Activated T-helper 9 cell treated with anti-CD3 and anti-CD28 coated beads, Interleukin-2, amount 50 U/mL, for 16 hours (primary cell): ENCODE data around the gene SKAP1.
A peak's percentile ranks its signal among the peaks of the same experiment; 100 is the strongest.

Experiments
- DNase-seq: peaks from one replicate; pipeline ENCODE4 v3.0.0-alpha.2; 2020; ENCODE audit warnings: low read depth

SKAP1 gene

DNA sequence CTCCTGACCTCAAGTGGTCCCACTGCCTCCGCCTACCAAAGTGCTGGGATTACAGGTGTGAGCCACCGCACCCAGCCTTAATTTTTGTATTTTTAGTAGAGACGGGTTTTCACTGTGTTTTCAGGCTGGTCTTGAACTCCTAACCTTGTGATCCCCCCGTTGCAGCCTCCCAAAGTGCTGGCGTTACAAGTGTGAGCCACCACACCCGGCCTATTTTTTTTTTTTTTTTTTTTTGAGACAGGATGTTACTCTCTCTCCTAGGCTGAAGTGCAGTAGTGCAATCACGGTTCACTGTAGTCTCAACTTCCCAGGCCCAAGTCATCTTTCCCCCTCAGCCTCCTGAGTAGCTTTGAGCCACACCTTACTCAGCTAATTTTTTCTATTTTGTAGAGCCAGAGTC is 325.6 kb downstream of the SKAP1 start:
- no peak for DNase-seq

DNA sequence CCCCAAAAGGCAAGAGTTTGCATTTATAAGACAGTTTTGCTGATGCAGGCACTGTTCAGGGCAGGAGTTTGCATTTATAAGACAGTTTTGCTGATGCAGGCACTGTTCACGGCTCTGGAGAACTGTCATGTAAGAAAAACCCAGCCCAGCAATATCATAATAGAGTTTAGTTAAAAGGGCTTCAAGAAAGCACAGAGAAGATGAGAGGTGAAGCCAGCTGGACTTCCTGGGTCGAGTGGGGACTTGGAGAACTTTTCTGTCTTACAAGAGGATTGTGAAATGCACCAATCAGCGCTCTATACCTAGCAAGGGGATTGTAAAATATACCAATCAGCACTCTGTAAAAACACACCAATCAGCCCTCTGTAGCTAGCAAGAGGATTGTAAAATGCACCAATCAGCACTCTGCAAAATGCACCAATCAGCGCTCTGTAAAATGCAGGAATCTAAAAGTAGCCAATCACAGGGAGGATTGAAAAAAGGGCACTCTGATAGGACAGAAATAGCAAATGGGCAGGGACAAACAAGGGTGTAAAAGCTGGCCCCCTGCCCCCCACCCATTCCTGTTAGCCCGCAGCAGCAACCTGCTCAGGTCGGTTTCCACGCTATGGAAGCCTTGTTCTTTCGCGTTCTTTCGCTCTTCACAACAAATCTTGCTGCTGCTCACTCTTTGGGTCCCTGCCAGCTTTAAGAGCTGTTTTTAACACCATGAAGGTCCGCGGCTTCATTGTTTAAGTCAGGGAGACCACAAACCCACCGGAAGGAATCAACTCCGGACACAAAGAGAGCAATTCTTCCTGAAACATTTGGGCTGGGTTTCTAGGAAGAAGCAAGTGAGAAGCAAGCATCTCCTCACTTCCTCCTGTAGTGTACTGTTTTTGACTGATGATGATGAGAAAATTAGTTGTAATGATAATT is 327.0 kb downstream of the SKAP1 start:
- no peak for DNase-seq

DNA sequence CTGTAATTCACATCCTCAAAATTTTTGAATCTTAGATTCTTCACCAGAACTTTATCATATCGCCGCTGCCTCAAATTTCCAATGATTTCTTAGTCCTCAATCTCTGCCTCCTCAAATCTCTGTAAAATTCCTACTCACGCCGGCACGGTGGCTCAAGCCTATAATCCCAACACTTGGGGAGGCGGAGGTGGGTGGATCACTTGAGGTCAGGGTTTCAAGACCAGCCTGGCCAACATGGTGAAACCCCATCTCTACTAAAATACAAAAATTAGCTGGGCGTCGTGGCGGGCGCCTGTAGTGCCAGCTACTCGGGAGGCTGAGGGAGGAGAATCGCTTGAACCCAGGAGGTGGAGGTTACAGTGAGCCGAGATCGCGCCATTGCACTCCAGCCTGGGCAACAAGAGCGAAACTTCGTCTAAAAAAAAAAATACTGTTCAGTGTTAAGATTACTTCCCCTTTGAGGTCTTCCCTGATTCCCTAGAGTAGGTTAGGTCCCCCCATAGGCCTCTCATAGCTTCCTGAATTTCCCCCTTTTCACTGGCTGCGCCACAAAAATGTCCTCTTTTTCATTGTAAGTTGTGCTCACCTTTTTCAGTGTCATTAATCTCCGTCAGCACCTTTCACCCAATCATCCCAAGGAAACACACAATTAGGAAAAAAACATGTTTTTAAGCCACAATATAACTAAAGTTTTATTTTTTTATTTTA is 327.8 kb downstream of the SKAP1 start:
- no peak for DNase-seq

DNA sequence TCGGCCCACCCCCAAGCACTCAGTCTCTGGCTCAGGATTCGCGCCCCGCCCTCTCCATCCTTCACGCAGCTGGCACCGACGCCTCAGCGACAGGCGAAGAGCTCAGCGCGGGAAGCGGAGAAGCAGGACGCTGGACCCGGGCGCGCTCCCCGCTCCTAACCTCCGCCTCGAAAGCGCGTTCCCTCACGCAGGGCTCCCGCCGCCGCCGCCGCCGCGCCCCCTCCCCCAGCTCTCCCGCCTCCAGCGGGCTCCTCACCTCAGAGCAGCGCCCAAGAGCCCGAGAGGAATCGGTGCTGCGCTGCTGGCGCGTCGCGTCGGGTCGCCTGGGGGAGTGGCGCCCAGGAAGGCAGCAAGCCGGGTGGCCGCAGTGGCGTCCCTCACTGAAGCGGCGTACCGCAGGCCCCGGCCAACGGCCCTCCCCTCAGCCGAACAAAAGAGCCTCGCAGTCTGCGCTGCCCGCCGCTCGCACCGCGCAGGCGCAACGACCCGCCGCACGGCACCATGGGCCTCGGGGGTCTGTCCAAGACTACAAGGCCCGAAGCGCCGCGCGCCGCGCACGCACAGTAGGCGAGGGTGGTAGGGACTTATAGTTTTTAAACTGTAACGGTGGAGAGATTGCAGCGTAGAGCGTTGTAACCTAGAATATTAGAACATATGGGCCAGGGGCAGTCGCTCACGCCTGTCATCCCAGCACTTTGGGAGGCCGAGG is 328.8 kb downstream of the SKAP1 start, which contains the start of gene CBX1:
CBX1 (minus strand) TSS at position 467 of the 709 bp plus-strand sequence. CDS start 24,474 bp downstream, outside the sequence.
- DNase-seq, result peak; percentile 91

DNA sequence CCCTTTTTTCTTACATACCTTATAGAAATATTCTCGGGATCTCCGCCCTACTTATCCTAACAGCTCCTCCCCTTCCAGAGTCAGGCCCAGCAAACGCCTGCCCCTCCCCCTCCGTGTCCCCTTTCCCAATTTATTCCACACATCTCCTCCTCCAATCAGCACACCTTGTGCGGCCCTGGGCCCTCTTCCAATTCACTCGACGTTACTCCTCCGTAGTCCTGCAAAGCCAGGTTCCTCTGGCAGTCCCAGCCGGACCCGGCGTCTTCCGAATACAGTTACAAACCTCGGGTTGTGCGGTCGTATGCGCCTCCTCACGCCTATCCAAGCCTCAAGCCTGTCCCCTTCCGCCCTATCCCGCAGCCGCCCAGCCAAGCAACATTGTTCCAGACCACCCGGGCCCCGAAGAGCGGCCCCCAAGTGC is 329.4 kb downstream of the SKAP1 start:
- DNase-seq, result no peak

DNA sequence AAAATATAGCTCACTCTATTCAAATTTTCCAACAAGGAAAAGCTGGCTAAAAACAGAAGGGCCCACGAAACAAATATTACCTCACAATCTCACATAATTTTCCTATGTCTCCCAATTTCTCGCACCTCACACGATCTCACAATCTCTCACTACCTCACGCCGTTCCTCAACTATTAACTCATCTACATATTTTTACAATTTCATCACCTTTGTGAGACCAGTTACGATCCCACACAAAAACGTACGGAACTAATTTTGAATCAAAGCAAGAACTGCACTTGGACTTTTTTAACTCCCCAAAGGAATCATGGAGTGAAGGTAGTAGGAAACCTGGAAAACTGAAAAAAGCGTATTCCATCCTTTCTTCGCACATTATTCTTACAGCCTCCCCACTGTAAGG is 329.9 kb downstream of the SKAP1 start:
- DNase-seq, result no peak

DNA sequence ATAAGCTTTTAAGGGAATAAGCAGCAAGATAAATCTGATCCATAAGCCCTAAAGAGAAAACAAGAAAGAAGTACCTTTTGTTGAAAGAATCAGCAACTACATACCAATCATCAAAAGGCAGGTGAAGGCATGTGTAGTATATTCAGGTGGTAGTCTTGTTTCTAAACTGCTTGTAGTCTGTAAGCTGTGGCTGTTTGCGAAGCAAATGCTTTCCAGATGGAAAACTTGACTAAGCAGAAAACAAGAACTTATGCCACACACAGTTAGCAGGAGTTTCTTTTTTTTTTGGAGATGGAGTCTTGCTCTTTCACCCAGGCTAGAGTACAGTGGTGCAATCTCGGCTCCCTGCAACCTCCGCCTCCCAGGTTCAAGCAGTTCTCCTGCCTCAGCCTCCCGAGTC is 334.4 kb downstream of the SKAP1 start:
- no peak for DNase-seq

DNA sequence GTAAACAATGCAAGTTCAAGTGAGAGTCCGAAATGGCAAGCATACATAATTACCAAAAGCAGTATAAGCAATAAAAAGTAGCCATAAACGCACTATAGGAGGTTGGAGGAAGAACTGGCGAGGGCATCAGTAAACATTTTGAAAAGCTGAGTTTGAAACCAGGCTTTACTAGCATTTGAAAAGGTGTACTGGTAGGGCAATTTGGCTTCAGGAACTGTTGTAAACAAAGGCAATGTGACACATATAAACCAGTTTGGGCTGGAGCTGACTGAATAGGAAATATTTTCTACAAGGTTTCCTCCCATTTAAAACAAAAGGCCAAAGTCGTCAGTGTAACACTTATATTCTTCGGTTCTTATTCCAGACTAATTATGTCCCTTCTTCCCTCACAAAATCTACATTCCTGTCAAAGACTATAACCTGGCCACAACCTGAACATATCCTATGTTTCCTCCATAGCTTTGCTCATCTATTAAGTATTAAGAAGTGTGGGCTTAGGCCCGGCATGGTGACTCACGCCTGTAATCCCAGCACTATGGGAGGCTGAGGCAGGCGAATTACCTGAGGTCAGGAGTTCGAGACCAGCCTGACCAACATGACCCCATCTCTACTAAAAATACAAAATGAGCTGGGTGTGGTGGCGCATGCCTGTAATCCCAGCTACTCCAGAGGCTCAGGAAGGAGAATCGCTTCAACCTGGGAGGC is 336.5 kb downstream of the SKAP1 start:
- no peak for DNase-seq

DNA sequence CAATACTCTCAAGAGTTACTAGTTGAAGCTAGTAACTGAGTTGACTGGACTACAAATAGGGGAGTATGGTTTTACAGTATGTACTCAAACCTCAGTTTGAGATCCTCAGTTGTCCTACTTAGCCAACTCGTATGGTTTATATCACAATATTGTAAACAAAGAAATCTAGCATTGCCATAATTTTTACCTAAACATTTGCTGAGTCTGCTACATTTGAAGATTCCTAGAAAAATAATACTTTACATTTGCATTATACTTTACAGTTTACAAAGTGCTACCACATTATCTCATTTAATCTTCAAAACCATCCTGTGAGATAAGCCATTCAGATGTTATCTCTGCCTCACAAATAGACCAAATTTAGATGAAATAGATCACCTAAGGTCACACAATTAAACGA is 345.1 kb downstream of the SKAP1 start:
- no peak for DNase-seq
